GM21367 (cell line): ENCODE measurements around the gene PDE8B.
"Not testable (repeated sequence)": the region's sequence is repeated elsewhere in the genome, so short reads cannot be mapped to it uniquely, and the experiment has no call there.

ENCODE experiments used
- ATAC-seq: cut with Tn5 transposase; IDR thresholded peaks from one replicate; pipeline ENCODE4 v1.9.1; 2021; ENCODE audit not compliant: unreplicated experiment

PDE8B gene

GRCh38 chr5:77355080-77355479 lies 144.6 kb downstream of the PDE8B start:
- ATAC-seq = no peak

- no peak for ATAC-seq
Measured at GRCh38 chr5:77355751-77356150, 145.3 kb downstream of the PDE8B start.

- ATAC-seq = peak; percentile 83
Measured at GRCh38 chr5:77356740-77357139, 146.3 kb downstream of the PDE8B start.

GRCh38 chr5:77358255-77359205 lies 148.1 kb downstream of the PDE8B start:
- no peak for ATAC-seq

- ATAC-seq = no peak
Measured at GRCh38 chr5:77359231-77359630, 148.8 kb downstream of the PDE8B start.

- ATAC-seq = no peak
Measured at GRCh38 chr5:77360381-77360780, 149.9 kb downstream of the PDE8B start.

GRCh38 chr5:77360973-77361372 lies 150.5 kb downstream of the PDE8B start:
- no peak for ATAC-seq

- ATAC-seq = no peak
Measured at GRCh38 chr5:77366717-77367500, 156.4 kb downstream of the PDE8B start.

- no peak for ATAC-seq
Measured at GRCh38 chr5:77367741-77368140, 157.3 kb downstream of the PDE8B start.

GRCh38 chr5:77368367-77368766 lies 157.9 kb downstream of the PDE8B start:
- ATAC-seq = no peak

GRCh38 chr5:77369566-77369965 lies 159.1 kb downstream of the PDE8B start:
- ATAC-seq = no peak

- ATAC-seq = no peak
Measured at GRCh38 chr5:77374686-77375085, 164.2 kb downstream of the PDE8B start.

- no peak for ATAC-seq
Measured at GRCh38 chr5:77376609-77377300, 166.3 kb downstream of the PDE8B start.

GRCh38 chr5:77379558-77380061 lies 169.1 kb downstream of the PDE8B start:
- ATAC-seq = no peak

GRCh38 chr5:77380636-77381035 lies 170.2 kb downstream of the PDE8B start:
- no peak for ATAC-seq

GRCh38 chr5:77383336-77383735 lies 172.9 kb downstream of the PDE8B start:
- ATAC-seq = not testable (repeated sequence)

GRCh38 chr5:77386340-77386739 lies 175.9 kb downstream of the PDE8B start:
- ATAC-seq = not testable (repeated sequence)

- ATAC-seq = no peak
Measured at GRCh38 chr5:77389746-77390145, 179.3 kb downstream of the PDE8B start.

GRCh38 chr5:77390221-77390620 lies 179.7 kb downstream of the PDE8B start:
- no peak for ATAC-seq

- ATAC-seq = no peak
Measured at GRCh38 chr5:77390795-77391194, 180.3 kb downstream of the PDE8B start.

- ATAC-seq = no peak
Measured at GRCh38 chr5:77391240-77391765, 180.8 kb downstream of the PDE8B start.
